Measurements from ENCODE around the gene MOGAT1.

The MOGAT1 gene

DNA sequence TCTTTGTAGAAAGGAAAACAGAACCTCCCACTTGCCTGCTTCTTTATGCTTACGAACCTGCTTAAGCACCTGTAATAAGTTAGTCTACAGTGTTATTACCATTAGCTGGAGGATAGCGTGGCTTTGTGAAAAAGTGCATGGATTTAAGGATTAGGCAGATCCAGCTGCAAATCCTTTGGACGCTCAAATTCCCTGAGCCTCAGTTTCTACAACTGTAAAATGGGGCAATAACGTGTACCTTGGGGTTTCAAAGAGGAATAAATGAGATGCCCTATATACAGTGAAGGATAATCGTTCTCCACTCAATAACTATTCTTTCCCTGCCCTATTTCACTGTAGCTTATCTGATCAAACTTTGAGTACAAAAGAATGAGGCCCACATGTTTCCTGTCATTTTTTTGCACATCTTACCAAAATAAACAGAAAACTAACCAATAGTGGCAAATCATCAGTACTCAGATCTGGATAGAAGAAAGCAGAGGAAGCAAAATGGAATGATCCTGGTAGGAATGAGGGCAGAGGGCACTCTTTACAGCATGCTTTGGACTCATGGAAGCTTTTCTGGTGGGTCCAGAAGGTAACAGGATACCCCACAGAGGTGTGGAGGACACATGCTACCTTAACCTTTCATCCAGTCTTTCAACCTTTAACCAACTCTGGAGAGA, 14.8 kb downstream of the MOGAT1 start:
- ChIA-PET POLR2A (no interaction called here), CTCF (interaction anchor here (0.5 to 3.0 kb wide), 4 partner anchors 31 to 885 kb away, joined by 3 to 9 read pairs (median 3); no protein-coding TSS in a partner anchor)
- TF ChIP-seq IKZF3 (tag by site-specific recombination; IDR thresholded peaks at IDR 0.05) (no peak), ZBTB1 (tag by site-specific recombination; IDR thresholded peaks at IDR 0.05) (no peak), ZNF571 (tag by site-specific recombination; IDR thresholded peaks at IDR 0.05) (no peak), ZSCAN16 (tag by site-specific recombination; IDR thresholded peaks at IDR 0.05) (no peak), RBAK (tag by site-specific recombination; IDR thresholded peaks at IDR 0.05) (no peak), PRDM1 (tag by site-specific recombination; IDR thresholded peaks at IDR 0.05) (no peak), ZNF623 (tag by site-specific recombination; IDR thresholded peaks at IDR 0.05) (no peak)
- TF ChIP-seq, protein P1, sequence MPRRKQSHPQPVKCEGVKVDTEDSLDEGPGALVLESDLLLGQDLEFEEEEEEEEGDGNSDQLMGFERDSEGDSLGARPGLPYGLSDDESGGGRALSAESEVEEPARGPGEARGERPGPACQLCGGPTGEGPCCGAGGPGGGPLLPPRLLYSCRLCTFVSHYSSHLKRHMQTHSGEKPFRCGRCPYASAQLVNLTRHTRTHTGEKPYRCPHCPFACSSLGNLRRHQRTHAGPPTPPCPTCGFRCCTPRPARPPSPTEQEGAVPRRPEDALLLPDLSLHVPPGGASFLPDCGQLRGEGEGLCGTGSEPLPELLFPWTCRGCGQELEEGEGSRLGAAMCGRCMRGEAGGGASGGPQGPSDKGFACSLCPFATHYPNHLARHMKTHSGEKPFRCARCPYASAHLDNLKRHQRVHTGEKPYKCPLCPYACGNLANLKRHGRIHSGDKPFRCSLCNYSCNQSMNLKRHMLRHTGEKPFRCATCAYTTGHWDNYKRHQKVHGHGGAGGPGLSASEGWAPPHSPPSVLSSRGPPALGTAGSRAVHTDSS (tag by site-specific recombination; IDR thresholded peaks at IDR 0.05) = no peak
- TF ChIP-seq, protein P2, sequence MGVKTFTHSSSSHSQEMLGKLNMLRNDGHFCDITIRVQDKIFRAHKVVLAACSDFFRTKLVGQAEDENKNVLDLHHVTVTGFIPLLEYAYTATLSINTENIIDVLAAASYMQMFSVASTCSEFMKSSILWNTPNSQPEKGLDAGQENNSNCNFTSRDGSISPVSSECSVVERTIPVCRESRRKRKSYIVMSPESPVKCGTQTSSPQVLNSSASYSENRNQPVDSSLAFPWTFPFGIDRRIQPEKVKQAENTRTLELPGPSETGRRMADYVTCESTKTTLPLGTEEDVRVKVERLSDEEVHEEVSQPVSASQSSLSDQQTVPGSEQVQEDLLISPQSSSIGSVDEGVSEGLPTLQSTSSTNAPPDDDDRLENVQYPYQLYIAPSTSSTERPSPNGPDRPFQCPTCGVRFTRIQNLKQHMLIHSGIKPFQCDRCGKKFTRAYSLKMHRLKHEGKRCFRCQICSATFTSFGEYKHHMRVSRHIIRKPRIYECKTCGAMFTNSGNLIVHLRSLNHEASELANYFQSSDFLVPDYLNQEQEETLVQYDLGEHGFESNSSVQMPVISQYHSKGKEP (tag by site-specific recombination; IDR thresholded peaks at IDR 0.05) = no peak
- TF ChIP-seq, protein P3, sequence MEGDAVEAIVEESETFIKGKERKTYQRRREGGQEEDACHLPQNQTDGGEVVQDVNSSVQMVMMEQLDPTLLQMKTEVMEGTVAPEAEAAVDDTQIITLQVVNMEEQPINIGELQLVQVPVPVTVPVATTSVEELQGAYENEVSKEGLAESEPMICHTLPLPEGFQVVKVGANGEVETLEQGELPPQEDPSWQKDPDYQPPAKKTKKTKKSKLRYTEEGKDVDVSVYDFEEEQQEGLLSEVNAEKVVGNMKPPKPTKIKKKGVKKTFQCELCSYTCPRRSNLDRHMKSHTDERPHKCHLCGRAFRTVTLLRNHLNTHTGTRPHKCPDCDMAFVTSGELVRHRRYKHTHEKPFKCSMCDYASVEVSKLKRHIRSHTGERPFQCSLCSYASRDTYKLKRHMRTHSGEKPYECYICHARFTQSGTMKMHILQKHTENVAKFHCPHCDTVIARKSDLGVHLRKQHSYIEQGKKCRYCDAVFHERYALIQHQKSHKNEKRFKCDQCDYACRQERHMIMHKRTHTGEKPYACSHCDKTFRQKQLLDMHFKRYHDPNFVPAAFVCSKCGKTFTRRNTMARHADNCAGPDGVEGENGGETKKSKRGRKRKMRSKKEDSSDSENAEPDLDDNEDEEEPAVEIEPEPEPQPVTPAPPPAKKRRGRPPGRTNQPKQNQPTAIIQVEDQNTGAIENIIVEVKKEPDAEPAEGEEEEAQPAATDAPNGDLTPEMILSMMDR (tag by site-specific recombination; IDR thresholded peaks at IDR 0.05) = no peak
- Histone ChIP-seq H3K9me3 (ENCODE audit: control insufficient read depth, insufficient read depth, low read depth, low read length) (no peaks in the 10 kb centered on the region), H3K4me3 (ENCODE audit: low read depth, low read length) (no peak overlapping the region), H3K4me1 (ENCODE audit: control insufficient read depth, insufficient read depth, low read length) (no peaks in the 10 kb centered on the region), H3K36me3 (ENCODE audit: control insufficient read depth in 2 of 2, insufficient read depth in 1 of 2, low read length in 2 of 2) (no peaks in the 10 kb centered on the region), H3K27ac (ENCODE audit: extremely low read depth, low read depth, low read length) (no peak overlapping the region)

DNA sequence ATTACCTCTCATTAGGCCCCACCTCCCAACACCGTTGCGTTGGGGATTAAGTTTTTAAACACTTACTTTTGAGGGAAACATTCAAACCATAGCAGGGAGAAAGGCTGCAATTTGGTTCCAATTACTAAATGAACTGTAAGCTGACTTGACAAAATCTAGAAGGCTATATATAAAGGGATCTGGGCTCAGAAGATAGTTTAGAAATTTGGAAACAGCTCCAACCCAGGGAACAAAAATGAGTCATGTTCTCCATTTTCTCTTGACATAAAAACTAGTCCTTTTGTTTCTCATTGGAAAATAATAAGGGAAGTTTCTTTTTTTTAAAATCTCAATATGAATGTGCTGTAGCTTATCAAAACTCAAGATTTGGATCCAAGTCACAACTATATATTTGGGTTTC, 17.5 kb downstream of the MOGAT1 start:
- ChIA-PET CTCF (interaction anchor here (0.6 to 4.6 kb wide), 10 partner anchors 11 to 664 kb away, joined by 3 to 37 read pairs (median 4); no protein-coding TSS in a partner anchor), POLR2A (no interaction called here)
- no peak overlapping the region for H3K27ac ChIP-seq (ENCODE audit: extremely low read depth, low read depth, low read length)
- H3K4me3 ChIP-seq (ENCODE audit: low read depth, low read length) = no peak overlapping the region
- H3K36me3 ChIP-seq (ENCODE audit: control insufficient read depth in 2 of 2, insufficient read depth in 1 of 2, low read length in 2 of 2) = no peaks in the 10 kb centered on the region
- H3K4me1 ChIP-seq (ENCODE audit: control insufficient read depth, insufficient read depth, low read length) = no peaks in the 10 kb centered on the region
- TF ChIP-seq ZNF510 (tag by site-specific recombination; IDR thresholded peaks at IDR 0.05; ENCODE audit: insufficient replicate concordance) (no peak), ZNF610 (tag by site-specific recombination; IDR thresholded peaks at IDR 0.05; ENCODE audit: borderline replicate concordance) (no peak)
- no peaks in the 10 kb centered on the region for H3K9me3 ChIP-seq (ENCODE audit: control insufficient read depth, insufficient read depth, low read depth, low read length)

DNA sequence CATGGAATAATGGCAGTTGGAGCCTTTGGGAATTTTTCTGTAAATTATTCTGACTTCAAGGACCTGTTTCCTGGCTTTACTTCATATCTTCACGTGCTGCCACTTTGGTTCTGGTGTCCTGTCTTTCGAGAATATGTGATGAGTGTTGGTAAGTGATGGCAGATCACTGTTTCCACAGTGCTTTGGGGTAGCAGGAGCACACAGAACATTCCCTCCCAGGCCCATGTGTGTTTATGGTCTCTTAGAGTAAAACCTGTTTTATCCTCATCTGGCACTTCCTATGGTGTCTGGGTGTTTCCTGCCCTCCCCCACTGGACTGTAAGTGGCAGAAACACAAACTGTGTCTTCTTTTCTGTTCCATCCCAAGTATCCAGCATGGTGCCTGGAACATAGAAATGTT, 17.9 kb downstream of the MOGAT1 start:
- Histone ChIP-seq H3K9me3 (ENCODE audit: control insufficient read depth, insufficient read depth, low read depth, low read length) (no peaks in the 10 kb centered on the region), H3K4me1 (ENCODE audit: control insufficient read depth, insufficient read depth, low read length) (no peaks in the 10 kb centered on the region), H3K4me3 (ENCODE audit: low read depth, low read length) (no peak overlapping the region), H3K36me3 (ENCODE audit: control insufficient read depth in 2 of 2, insufficient read depth in 1 of 2, low read length in 2 of 2) (no peaks in the 10 kb centered on the region), H3K27ac (ENCODE audit: extremely low read depth, low read depth, low read length) (no peak overlapping the region)
- CTCF ChIA-PET = interaction anchor here (0.7 to 4.6 kb wide), 13 partner anchors 11 to 1112 kb away, joined by 3 to 37 read pairs (median 9); no protein-coding TSS in a partner anchor
- no peak for TF ChIP-seq GFI1B (tag by site-specific recombination; IDR thresholded peaks at IDR 0.05)
- TF ChIP-seq, protein P4, sequence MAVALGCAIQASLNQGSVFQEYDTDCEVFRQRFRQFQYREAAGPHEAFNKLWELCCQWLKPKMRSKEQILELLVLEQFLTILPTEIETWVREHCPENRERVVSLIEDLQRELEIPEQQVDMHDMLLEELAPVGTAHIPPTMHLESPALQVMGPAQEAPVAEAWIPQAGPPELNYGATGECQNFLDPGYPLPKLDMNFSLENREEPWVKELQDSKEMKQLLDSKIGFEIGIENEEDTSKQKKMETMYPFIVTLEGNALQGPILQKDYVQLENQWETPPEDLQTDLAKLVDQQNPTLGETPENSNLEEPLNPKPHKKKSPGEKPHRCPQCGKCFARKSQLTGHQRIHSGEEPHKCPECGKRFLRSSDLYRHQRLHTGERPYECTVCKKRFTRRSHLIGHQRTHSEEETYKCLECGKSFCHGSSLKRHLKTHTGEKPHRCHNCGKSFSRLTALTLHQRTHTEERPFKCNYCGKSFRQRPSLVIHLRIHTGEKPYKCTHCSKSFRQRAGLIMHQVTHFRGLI (tag by site-specific recombination; IDR thresholded peaks at IDR 0.05) = no peak
- no peak for TF ChIP-seq ZSCAN16 (tag by site-specific recombination; IDR thresholded peaks at IDR 0.05)
- TF ChIP-seq ZSCAN23 (tag by site-specific recombination; IDR thresholded peaks at IDR 0.05) = no peak
- TF ChIP-seq ZNF510 (tag by site-specific recombination; IDR thresholded peaks at IDR 0.05; ENCODE audit: insufficient replicate concordance) = no peak
- POLR2A ChIA-PET = no interaction called here

Data from HEK293 (cell line).